Measurements from ENCODE around the gene DUOX1.

Gene DUOX1

GRCh38 chr15:45187894-45188830 lies 58.4 kb downstream of the DUOX1 start, which contains the start of gene SHF:
TSS of gene SHF (minus strand) at chr15:45187966. CDS start at chr15:45187951, 15 bp downstream.
- DNase-seq (ENCODE audit: low read depth in 2 of 2) = peak; percentile 59 to 62

- no peak for DNase-seq (ENCODE audit: low read depth in 2 of 2)
Observed at GRCh38 chr15:45197512-45197911, 67.7 kb downstream of the DUOX1 start.

- DNase-seq (ENCODE audit: low read depth in 2 of 2) = peak; percentile 67 to 82
Observed at GRCh38 chr15:45198337-45199135, 68.7 kb downstream of the DUOX1 start.

DNA sequence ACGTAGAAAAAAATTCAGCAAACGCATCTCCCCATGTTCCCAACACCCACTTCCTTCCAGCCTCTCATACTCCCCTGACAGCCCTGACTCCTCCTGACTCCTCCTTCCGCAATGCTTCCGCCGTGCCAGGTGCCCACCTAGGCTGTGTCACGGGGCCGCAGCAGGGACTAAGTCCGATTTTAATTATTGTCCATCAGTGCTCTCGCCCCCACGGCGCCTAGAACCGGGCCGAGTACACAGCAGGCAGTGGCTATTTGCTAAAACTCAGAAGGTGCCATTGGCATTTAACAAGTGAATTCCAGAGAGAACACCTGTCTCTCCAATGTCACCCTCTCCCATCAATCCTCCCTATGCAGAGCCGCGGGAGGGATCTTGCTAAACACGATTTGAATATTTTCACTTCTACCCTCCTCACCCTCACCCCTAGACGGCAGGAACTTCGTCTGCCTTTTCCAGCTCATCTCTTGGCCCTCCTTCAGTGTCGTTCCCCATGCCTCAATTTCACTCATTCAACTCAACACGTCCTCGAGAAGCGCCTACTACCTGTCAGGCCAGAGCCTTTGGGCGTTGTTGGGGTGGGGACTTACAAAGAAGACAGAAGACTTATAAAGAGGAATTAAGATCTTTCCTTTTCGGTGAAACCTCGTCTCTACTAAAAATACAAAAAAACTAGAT lies 69.5 kb downstream of the DUOX1 start:
- DNase-seq (ENCODE audit: low read depth in 2 of 2) = no peak

- peak; percentile 83 to 94 for DNase-seq (ENCODE audit: low read depth in 2 of 2)
Observed at GRCh38 chr15:45200001-45200798, 70.4 kb downstream of the DUOX1 start.

GRCh38 chr15:45200799-45201556 lies 71.2 kb downstream of the DUOX1 start:
- peak; percentile 54 to 79 for DNase-seq (ENCODE audit: low read depth in 2 of 2)

- DNase-seq (ENCODE audit: low read depth in 2 of 2) = no peak
Observed at GRCh38 chr15:45201557-45201859, 71.7 kb downstream of the DUOX1 start.

GRCh38 chr15:45201869-45202268 lies 72.1 kb downstream of the DUOX1 start:
- no peak for DNase-seq (ENCODE audit: low read depth in 2 of 2)

DNA sequence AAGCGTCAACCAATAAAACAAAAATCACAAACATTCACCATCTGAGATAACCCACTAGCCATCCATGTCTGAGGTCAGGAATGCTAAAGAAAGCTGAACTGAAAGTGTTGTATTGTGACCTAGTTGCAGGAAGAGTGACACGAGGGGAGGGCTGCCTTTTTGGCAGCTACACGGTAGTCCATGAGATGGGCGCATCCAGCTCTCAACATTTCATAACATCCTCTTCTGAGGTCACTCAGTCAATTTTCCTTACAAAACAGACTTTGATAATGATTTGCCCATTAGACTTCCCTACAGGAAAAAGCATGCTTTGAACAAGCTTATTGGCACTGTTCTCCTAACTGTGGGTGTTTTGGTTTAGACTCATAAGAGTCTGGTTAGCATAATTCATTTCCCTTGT lies 73.4 kb downstream of the DUOX1 start:
- no peak for DNase-seq (ENCODE audit: low read depth in 2 of 2)

DNA sequence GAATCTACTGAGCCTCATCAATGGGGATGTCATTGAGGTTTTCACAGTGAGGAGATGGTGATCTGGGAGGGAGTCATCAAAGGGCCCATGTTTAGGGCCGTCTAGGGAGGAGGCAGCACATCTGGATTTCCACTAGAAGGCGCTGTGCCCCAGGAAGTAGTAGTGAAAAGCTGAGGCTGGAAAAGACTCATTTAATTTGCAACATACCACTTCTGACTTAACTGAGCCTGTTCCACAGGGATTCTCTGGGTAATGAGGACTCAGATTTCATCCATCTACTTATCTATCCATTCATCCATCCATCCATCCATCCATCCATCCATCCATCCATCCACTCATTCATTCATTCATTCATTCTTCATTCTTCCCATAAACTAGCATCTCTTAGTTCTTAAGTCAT lies 75.4 kb downstream of the DUOX1 start:
- peak in 1 of 2 donors; percentile 54 for DNase-seq (ENCODE audit: low read depth in 2 of 2)

DNA sequence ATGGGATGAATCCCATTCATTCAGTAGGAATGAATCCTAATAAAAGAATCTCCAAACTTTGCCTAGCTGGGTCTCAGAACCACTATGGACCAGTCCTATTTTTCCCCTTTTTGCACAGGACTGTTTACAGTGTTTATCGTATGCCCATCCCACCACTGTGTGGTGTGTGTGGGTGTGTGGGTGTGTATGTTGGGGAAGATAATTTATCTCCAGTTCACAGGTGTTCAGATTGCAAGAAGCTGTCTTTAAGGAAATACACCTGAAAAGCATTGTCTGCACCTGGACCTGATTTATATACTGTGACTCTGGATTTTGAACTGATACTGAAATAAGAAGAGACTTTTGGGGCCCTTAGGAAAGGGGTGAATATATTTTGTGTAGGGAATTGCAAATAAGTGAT lies 82.7 kb downstream of the DUOX1 start:
- DNase-seq (ENCODE audit: low read depth in 2 of 2) = no peak

Data from stimulated activated CD8-positive, alpha-beta memory T cell treated with anti-CD3 and anti-CD28 coated beads, Interleukin-2, amount 100 ng/mL, for 48 hours (primary cell).